Measurements from ENCODE around the gene SAFB2. TPM values are rescaled to one million over a fixed set of nuclear protein-coding genes. Genes with fewer than 3 reads are reported as not detected.
A peak's percentile ranks its signal among the peaks of the same experiment; 100 is the strongest.

The SAFB2 gene
- total RNA-seq, 1 experiment from 2014 or later, result 76.1 TPM

DNA sequence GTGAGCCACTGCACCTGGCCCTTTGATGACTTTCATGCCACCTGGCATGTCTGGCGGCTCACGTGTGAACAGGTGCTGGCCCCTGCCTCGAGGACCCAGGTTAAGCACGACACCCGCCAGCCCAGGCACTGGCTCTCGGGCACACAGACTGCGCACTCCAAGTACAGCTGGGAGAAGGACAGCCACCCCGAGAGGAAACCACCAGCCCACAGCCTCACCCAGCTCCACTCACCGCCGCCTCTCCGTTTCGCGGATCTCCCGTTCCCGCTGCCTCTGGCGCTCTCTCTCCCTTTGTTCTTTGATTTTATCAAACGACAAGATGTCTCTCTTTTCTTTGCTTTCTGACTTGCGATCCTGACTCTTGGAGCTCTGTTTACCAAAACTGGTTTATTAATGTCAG, 27.4 kb downstream of the SAFB2 start:
- Histone ChIP-seq H3K4ac (ENCODE audit: low read depth, low read length) (no peak overlapping the region), H2AK5ac (ENCODE audit: insufficient read length, low read length) (no peak overlapping the region), H3K56ac (ENCODE audit: insufficient read length, low read depth, low read length) (no peak overlapping the region), H3K9me3 (ENCODE audit: control insufficient read depth, low read depth, low read length) (no peaks in the 10 kb centered on the region), H4K91ac (ENCODE audit: insufficient read length, low read depth, low read length) (no peak overlapping the region), H3K27ac (ENCODE audit: insufficient read length, low read depth, low read length) (no peak overlapping the region), H3K14ac (ENCODE audit: insufficient read depth, low read length) (no peak overlapping the region), H3K27me3 (ENCODE audit: insufficient read depth, low read length) (no peaks in the 10 kb centered on the region; the same call in 1 of the 2 replicates), H4K8ac (replicated peaks; ENCODE audit: insufficient read length, low read depth, low read length) (no peak overlapping the region), H3K79me1 (ENCODE audit: insufficient read depth, low read depth, low read length, poor library complexity, severe bottlenecking) (peaks cover 5% of the 10 kb centered on the region), H2BK15ac (ENCODE audit: low read depth, low read length) (no peak overlapping the region), H3K18ac (ENCODE audit: insufficient read length, low read depth, low read length) (no peak overlapping the region), H3K23me2 (ENCODE audit: insufficient read length, low read depth, low read length, poor library complexity, severe bottlenecking) (no peaks in the 10 kb centered on the region), H4K5ac (ENCODE audit: insufficient read length, low read depth, low read length) (no peak overlapping the region), H3K23ac (ENCODE audit: insufficient read length, low read depth, low read length) (no peak overlapping the region), H2AFZ (ENCODE audit: low read length) (no peak overlapping the region), H3K4me1 (ENCODE audit: insufficient read depth, low read length) (no peaks in the 10 kb centered on the region), H2BK20ac (ENCODE audit: low read depth, low read length, poor library complexity, severe bottlenecking) (no peak overlapping the region), H3K4me2 (ENCODE audit: insufficient read depth, insufficient read length, low read length) (no peak overlapping the region), H3K79me2 (ENCODE audit: insufficient read depth, low read length) (no peaks in the 10 kb centered on the region), H2BK120ac (ENCODE audit: low read depth, low read length, poor library complexity, severe bottlenecking) (no peak overlapping the region), H3K9ac (ENCODE audit: extremely low read depth, insufficient read length, low read length) (no peak overlapping the region), H4K20me1 (ENCODE audit: control insufficient read depth, insufficient read depth, insufficient read length) (no peaks in the 10 kb centered on the region), H2BK5ac (ENCODE audit: insufficient read length, low read length) (no peak overlapping the region), H3T11ph (ENCODE audit: low read length) (no peak overlapping the region), H2BK12ac (ENCODE audit: insufficient read length, low read depth, low read length) (no peak overlapping the region)
- Mint-ChIP-seq H3K9me3 (no peaks in the 10 kb centered on the region; a peak in 1 of 5 replicates), H3K36me3 (ENCODE audit: insufficient read depth in 1 of 3, low read depth in 3 of 3) (peaks cover 39 to 92% (median 79%) of the 10 kb centered on the region in 3 experiments), H3K27ac (peak overlapping the region in 1 of 3 experiments; percentile 6; a peak in 2 of 7 replicates), H3K4me3 (no peak overlapping the region), H3K4me1 (no peaks in the 10 kb centered on the region), H3K27me3 (ENCODE audit: low read depth) (no peaks in the 10 kb centered on the region)
- no peak for DNase-seq
- TF ChIP-seq, protein P1, sequence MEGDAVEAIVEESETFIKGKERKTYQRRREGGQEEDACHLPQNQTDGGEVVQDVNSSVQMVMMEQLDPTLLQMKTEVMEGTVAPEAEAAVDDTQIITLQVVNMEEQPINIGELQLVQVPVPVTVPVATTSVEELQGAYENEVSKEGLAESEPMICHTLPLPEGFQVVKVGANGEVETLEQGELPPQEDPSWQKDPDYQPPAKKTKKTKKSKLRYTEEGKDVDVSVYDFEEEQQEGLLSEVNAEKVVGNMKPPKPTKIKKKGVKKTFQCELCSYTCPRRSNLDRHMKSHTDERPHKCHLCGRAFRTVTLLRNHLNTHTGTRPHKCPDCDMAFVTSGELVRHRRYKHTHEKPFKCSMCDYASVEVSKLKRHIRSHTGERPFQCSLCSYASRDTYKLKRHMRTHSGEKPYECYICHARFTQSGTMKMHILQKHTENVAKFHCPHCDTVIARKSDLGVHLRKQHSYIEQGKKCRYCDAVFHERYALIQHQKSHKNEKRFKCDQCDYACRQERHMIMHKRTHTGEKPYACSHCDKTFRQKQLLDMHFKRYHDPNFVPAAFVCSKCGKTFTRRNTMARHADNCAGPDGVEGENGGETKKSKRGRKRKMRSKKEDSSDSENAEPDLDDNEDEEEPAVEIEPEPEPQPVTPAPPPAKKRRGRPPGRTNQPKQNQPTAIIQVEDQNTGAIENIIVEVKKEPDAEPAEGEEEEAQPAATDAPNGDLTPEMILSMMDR (conservative IDR thresholded peaks at IDR 0.05), result no peak
- no CpG with 5 or more reads among the region's 18 CpGs for WGBS (ENCODE audit: extremely low coverage, insufficient read length, low lambda C conversion rate)
